ENCODE results near the gene TMEM259.
"Not testable (repeated sequence)": the region's sequence is repeated elsewhere in the genome, so short reads cannot be mapped to it uniquely, and the experiment has no call there.

DNA sequence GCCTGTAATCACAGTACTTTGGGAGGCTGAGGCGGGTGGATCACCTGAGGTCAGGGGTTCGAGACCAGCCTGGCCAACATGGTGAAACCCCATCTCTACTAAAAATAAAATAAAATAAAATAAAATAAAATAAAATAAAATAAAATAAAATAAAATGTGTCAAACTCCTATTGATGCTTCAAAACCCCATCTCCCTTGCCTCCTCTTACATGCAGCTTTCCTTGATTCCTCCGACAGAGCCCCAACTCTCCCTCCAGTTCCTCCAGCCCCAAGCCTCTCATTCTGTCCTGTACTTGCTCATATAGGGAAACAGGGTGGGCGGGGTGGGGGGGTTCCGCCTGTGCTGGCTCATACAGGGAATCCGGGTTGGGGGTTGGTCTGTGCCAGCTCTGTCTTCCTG lies 4.2 kb upstream of the TMEM259 start:
- TF ChIP-seq, protein P1, sequence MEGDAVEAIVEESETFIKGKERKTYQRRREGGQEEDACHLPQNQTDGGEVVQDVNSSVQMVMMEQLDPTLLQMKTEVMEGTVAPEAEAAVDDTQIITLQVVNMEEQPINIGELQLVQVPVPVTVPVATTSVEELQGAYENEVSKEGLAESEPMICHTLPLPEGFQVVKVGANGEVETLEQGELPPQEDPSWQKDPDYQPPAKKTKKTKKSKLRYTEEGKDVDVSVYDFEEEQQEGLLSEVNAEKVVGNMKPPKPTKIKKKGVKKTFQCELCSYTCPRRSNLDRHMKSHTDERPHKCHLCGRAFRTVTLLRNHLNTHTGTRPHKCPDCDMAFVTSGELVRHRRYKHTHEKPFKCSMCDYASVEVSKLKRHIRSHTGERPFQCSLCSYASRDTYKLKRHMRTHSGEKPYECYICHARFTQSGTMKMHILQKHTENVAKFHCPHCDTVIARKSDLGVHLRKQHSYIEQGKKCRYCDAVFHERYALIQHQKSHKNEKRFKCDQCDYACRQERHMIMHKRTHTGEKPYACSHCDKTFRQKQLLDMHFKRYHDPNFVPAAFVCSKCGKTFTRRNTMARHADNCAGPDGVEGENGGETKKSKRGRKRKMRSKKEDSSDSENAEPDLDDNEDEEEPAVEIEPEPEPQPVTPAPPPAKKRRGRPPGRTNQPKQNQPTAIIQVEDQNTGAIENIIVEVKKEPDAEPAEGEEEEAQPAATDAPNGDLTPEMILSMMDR (IDR thresholded peaks at IDR 0.05): not testable (repeated sequence)
- not testable (repeated sequence) for TF ChIP-seq POLR2A (IDR thresholded peaks at IDR 0.05)
